C4-2B (cell line): Measurements from ENCODE around the gene POPDC2.
"Not testable (repeated sequence)": the region's sequence is repeated elsewhere in the genome, so short reads cannot be mapped to it uniquely, and the experiment has no call there.

ENCODE experiments used
- CTCF ChIP-seq: fragments of 450-650 bp; conservative IDR thresholded peaks from 2 replicates; pipeline ENCODE4 v1.5.1; 2017; ENCODE audit warnings: mild to moderate bottlenecking
- ZFX ChIP-seq: fragments of 450-650 bp; IDR thresholded peaks from 2 replicates; pipeline ENCODE4 v1.6.1; 2017

GRCh38 chr3:119678209-119678608 lies 17.8 kb upstream of the POPDC2 start:
- not testable (repeated sequence) for TF ChIP-seq CTCF, ZFX
